H4 (cell line): Measurements from ENCODE around the gene NEK9. TPM values are rescaled to one million over a fixed set of nuclear protein-coding genes. Genes with fewer than 3 reads are reported as not detected.
"Not testable (repeated sequence)": the region's sequence is repeated elsewhere in the genome, so short reads cannot be mapped to it uniquely, and the experiment has no call there.

ENCODE experiments used
- DNase-seq: peaks from one replicate; pipeline ENCODE4 v3.0.0-alpha.2; 2015; ENCODE audit warnings: low spot score
- total RNA-seq: library from RNA; depleted of rRNA; stranded (reverse); fragments of >200 nt; shearing (Covaris generic); gene quantifications from 2 replicates; pipeline ENCODE4 v1.2.3, GENCODE V29; 2014

Gene NEK9
- total RNA-seq, 1 experiment from 2014 or later, result 0.12 TPM

GRCh38 chr14:75107186-75107585, 19.7 kb downstream of the NEK9 start:
- no peak for DNase-seq

GRCh38 chr14:75101491-75101890, 25.4 kb downstream of the NEK9 start:
- no peak for DNase-seq

GRCh38 chr14:75098682-75099081, 28.2 kb downstream of the NEK9 start:
- no peak for DNase-seq

GRCh38 chr14:75098212-75098611, 28.6 kb downstream of the NEK9 start:
- no peak for DNase-seq

- DNase-seq, result no peak
Measured at GRCh38 chr14:75096959-75097358, 29.9 kb downstream of the NEK9 start.

GRCh38 chr14:75095690-75096089, 31.2 kb downstream of the NEK9 start:
- DNase-seq, result no peak

GRCh38 chr14:75094896-75095295, 32.0 kb downstream of the NEK9 start:
- DNase-seq, result no peak

- no peak for DNase-seq
Measured at GRCh38 chr14:75092698-75093097, 34.1 kb downstream of the NEK9 start.

- no peak for DNase-seq
Measured at GRCh38 chr14:75091251-75091650, 35.6 kb downstream of the NEK9 start.

GRCh38 chr14:75090353-75090752, 36.5 kb downstream of the NEK9 start:
- DNase-seq, result no peak

- peak; percentile 48 for DNase-seq
Measured at GRCh38 chr14:75088566-75089373, 38.1 kb downstream of the NEK9 start.

- no peak for DNase-seq
Measured at GRCh38 chr14:75088153-75088552, 38.7 kb downstream of the NEK9 start.

- peak; percentile 27 for DNase-seq
Measured at GRCh38 chr14:75084513-75084912, 42.3 kb downstream of the NEK9 start.

GRCh38 chr14:75083271-75083670, 43.6 kb downstream of the NEK9 start:
- DNase-seq, result no peak

GRCh38 chr14:75081660-75082229, 45.1 kb downstream of the NEK9 start:
- no peak for DNase-seq

GRCh38 chr14:75079521-75079920, 47.3 kb downstream of the NEK9 start:
- DNase-seq, result no peak

GRCh38 chr14:75077794-75078193, 49.1 kb downstream of the NEK9 start:
- DNase-seq, result no peak

GRCh38 chr14:75070383-75070782, 56.5 kb downstream of the NEK9 start:
- no peak for DNase-seq

- no peak for DNase-seq
Measured at GRCh38 chr14:75069811-75070145, 57.1 kb downstream of the NEK9 start.

GRCh38 chr14:75069121-75069810, 57.6 kb downstream of the NEK9 start, which contains the start of gene ZC2HC1C:
TSS of gene ZC2HC1C (plus strand) at chr14:75069641. CDS start at chr14:75070574, 933 bp downstream.
- peak; percentile 25 for DNase-seq

GRCh38 chr14:75068294-75069120, 58.3 kb downstream of the NEK9 start:
- no peak for DNase-seq

GRCh38 chr14:75067765-75068164, 59.1 kb downstream of the NEK9 start:
- not testable (repeated sequence) for DNase-seq
